GM12892 (cell line): ENCODE measurements around the gene FBXO22.
"Not testable (repeated sequence)": the region's sequence is repeated elsewhere in the genome, so short reads cannot be mapped to it uniquely, and the experiment has no call there.

Experiments
- POLR2A ChIP-seq: IDR thresholded peaks from 2 replicates; pipeline ENCODE4 v1.6.1; 2011; ENCODE audit warnings: low read depth, low read length, control low read depth
- POLR2AphosphoS5 ChIP-seq: IDR thresholded peaks from 2 replicates; pipeline ENCODE4 v1.6.1; 2011; ENCODE audit warnings: low read depth, low read length, control low read depth
- TAF1 ChIP-seq: IDR thresholded peaks from 2 replicates; pipeline ENCODE4 v1.6.1; 2011; ENCODE audit warnings: low read depth, mild to moderate bottlenecking, control low read depth, low read length, borderline replicate concordance

- not testable (repeated sequence) for TF ChIP-seq POLR2A, POLR2AphosphoS5, TAF1
These were observed 32.1 kb upstream of the FBXO22 start for GRCh38 chr15:75871589-75871988.
